ENCODE measurements around the gene BCL2.
A peak's percentile ranks its signal among the peaks of the same experiment; 100 is the strongest.

Gene BCL2

DNA sequence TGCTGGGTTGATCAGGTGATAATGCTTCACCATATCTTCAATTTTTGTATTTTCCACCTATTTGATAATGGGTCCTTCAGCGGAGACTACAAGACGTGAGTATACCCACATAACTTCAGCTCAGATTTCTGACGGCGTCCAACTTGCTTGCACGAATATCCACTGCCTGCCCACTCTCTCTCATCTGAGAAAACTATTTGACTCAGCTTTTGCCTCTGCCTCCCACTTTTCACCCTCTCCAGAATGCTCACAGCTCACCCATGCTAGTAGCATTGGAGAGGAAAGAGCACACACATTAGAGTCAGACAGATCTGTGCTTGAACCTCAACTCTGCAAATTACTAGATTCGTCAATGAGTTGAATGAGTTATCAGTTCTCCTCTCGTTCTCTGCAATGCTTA, 166.8 kb downstream of the BCL2 start:
- DNase-seq: no peak

DNA sequence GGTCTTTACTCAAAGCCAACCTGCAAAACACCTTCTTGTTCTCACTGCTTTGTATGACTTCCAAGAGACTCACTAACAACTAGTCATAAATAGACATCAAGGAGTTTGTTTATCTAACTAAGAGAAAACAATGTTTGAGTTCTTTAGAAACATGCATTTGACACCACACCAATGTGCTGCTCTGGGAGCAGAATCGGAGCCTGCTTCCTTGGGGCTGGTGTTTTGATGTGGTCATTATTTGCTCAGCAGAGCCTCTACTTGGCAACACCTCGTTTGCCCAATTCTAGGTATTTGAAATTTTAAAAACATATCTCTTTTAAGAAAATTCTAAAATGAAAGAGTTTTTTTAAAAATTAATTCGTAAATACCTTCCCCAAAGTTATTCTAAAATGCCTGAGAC, 167.5 kb downstream of the BCL2 start:
- DNase-seq: no peak

DNA sequence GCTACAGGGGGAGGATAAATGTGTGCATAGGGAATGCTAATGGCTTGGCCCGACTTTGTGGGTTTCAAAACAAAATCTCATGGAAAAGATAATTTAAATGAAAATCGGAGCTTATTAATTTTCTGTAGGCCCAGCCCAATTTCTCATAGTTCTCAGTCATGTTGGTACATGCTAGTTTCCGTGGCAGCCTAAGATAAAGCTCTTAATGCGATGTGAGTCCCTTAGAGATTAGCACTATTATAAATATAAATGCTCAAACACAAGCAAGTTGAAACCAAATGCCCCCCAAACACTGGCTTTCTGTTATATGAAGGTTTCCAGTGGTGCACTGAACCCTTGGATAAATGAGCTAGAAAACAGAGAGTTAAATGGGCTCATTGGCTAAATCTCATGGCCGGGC, 168.0 kb downstream of the BCL2 start:
- no peak for DNase-seq

DNA sequence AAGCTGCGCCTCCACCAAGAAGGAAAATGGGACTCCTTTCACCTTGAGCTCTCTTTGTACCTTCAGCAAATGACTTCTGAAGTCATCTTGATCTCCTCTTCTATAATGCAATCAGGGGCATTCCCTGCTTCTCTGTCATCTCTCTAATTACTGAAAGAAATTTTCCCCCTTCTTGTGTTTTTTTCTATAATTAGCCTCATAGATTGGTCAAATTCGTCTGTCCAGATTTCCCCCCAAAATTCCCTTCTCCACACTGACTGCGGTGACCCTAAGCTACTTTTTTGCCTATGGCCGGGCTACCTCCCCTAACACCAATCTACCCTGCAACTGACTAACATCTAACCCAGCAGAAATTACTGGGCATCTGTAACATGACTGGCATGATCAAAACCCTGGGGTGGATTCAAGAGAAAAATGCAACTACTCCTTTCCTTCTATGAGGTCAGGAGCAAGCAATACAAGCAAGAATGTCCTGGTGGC, 168.6 kb downstream of the BCL2 start:
- no peak for DNase-seq

DNA sequence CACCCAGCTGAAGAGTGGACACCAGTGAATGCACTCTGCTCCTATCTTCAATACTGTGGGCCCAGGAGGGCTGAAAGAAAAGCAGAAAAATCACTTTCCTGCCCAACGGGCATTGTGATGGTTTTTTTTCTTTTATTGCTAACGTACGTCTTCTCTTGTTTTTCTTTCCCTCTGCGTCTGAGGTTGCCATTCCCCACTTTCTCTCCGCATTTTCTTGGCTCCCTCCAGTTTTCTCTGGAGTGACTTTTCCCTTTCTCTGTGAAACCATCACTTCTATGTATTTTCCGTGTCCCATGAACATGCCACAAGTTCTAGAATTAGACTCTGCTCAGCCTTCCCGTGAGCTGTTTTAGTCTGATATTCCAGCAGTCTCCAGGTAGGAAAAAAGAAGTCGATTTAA, 169.2 kb downstream of the BCL2 start:
- DNase-seq: no peak

DNA sequence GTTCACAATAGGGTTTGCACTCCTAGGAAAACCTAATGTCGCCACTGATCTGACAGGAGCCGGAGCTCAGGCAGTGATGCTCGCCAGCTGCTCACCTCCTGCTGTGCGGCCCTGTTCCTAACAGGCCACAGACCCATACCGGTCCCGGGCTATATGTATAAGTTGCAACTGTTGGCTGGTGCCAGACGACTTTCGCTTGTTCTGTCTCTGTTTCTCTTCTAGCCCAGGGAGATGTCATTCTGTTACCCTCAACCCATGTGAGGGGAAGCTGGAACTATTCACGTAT, 170.3 kb downstream of the BCL2 start:
- DNase-seq: no peak

DNA sequence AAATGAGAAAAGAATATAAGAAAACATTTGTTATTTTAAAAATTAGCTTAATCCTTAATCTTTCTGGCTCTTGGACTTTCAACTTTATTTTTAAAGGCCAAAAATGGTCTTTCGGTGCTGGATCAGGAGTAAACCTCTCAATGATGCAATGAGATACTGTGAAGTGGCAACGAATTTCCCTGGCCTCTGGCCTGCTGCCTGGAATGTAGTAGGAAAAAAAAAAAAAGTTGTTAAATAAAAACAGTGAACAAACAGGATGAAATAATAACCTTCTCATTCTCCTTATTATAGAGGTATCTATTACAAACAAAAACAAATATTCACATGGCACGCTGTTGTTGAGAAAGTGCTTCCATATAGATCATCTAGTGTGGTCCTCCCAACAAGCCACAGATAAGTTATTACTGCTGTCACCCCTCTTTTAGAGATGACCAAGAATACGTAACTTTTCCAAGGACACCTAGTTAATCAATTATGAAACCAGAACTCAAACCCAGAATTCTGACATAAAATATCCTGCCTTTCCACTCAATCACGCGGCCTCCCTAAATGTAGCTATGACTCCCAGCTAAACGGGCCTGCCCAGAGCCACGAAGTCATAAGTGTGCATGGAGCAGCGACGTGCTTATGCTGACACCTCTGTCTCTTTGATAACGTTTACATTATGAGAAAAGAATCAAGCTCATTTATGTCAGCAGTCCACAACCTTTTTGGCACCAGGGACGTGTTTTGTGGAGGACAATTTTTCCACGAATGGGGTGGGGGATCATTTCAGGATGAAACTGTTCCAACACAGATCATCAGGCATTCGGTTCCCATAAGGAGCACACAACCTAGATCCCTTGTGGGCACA, 170.9 kb downstream of the BCL2 start:
- no peak for DNase-seq

DNA sequence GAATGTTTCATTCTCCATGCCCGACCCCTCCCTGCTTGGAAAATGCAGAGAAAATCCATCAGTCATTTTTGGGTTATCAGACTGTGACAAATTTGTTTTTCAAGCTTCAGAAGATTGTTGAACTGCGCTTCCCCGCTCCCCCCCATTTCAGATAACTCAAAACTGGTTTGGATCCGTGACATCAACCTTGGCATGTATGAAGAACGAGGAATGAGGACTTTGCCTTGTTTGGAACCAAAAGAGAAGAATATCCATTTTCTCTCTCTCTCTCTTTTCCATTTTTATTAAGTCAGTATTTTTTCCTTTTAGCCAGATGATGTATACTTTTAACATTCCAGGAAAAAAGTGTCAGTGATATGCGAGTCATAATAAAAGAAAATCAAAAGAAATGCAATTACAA, 171.6 kb downstream of the BCL2 start:
- no peak for DNase-seq

DNA sequence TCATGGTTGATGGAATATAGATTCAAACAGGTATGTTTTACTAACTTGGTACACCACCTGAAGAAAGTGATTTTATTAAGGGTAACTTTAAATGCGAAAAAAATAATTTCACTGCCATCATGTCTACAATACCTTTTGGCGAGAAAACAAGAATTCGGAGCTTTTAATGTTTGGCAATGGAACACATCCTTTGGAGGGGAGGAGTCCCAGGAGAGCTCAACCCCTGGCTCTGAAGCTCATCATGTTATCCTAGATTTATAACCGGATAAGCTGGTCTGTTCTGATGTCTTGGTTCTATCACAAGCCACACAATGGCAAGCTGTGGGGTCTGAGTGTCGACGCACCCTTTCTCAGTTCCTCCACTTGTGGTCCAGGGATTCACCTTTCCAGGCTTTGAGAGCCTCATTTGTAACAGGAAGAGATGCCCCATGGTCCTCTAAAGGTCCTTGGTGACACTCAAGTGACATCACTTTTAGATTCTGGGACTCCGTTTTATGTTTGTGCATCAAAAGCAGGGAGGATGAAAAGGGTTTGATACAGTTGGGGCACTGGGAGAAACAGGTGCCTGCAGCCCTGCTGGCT, 172.7 kb downstream of the BCL2 start:
- DNase-seq: no peak

DNA sequence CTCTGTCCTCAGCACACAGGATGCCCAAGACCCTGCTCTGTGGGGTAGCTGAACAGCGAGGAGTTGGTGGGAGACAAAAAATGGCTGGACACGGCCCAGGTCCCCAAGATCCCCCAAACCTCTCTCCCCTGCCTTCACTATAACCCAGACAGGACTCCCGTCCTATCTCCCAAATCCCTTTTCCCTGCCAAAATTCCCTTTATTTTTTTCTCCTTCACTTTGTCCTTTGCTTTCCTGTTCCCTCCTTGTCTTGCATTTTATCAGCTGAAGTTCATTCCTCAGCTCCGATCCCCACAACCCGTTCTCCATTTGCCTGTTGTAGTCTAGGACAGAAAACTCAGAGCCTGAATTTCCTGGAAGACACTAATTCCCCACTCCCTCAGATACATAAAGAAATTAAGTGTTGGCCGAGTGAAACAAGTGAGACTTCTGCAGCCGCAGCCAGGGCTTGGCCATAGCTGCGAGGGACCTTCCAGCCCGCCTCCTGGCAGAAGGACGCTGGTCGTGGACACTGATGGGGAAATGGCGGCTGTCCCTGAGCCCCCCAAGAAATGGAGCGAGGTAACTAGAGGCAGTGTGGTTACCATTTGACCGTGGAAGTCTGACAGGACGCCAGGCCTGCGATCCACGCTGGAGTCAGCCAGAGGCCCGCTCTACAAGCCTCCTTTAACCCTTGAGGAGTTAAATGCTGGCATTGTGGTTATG, 173.6 kb downstream of the BCL2 start:
- DNase-seq: no peak

DNA sequence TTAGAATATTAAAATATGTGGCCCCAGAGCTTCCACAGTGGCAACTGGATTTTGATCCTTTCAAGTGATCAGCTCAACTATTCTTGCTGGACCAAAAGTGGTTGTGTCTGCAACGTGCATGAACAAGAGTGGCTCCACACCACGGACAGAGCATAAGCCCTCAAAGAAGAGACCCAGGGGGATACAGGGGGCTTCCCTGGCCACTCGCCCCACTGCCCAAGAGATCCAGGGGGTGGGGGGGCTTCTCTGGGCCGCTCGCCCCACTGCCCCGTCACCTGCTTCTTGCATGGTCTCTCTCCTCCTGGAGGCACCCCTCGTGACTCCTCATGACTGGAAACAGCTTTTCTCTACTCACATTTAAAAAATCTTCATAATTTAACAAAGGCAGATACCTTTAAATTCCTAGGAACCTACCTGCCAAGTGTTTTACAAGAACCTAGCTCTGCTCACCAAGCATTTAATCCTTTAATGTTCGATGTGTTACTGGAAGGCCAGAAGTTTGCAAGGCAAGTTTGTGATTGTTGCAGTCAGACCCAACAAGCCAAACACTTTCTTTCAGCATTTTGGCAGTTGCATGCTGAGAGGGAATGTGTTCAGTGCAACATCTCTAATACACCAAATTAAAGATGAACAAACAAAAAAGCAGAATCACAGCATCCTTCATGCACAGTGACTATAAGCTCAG, 174.3 kb downstream of the BCL2 start:
- DNase-seq: no peak

DNA sequence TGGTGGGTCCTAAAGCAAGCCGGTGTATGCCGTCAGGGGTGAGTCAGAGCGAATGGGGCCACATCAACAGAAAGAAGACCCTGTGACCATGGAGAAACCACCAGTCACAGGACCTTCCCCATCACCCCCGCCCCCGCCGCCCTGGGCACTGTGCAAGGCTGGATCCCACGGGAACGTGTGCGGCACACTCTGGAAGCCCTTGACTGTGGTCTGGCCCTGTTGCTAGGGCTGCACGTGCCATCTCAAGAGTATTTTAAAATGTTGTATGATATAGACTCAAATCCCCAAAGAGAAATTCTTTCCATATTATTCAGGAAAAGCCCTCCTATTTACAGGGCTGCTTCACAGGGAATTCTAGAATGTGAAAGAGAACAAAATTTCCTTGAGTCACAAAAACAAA, 174.8 kb downstream of the BCL2 start:
- no peak for DNase-seq

DNA sequence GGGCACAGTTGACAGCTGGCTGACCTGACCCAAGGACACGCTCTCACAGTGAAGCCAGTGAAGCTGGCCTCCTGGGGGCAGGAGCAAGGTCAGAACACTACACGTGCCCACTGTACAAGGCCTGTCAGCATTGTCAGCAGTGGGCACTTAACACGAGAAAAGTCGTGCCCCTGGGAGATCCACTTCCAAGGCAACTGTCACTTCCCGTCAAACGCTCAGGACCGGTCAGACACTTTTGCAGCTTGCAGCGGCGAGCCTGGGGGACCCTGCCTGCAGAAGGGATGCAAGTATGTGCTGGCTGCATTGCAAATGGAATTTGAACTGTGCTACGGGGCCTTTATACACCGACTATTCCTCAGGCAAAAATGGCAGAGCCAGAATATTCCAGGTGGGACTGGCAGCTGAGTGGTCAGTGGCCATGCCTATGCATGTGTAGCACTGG, 176.2 kb downstream of the BCL2 start:
- DNase-seq: no peak

DNA sequence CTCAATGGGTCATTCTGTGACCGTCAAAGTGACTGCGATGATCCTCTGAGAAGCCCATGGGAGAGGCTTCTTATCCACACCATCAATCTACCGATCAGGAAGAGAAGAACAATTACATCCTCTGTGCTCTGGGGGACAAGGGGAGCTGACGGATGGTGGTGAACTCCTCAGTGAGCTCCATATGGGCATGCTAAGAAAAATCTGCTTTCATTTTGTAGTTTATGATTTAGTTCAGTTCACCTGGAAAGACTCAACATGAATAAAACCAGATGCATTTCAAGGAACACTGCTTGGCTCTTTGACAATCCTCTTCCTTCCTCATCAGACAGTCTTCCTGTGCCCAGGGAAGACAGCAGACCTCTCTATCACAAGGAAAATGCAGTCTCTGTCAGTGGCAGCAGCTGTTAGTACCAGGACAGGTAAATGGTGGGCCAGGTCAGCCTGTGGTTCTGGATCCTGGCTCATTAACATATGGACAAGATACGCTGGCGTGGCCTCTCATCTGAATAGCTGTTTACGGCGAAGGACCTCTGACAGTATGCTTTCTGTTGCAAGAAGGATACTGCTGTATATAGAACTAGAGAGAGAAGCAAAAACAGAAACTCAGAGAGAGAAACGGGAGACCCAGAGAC, 176.9 kb downstream of the BCL2 start:
- DNase-seq: no peak

DNA sequence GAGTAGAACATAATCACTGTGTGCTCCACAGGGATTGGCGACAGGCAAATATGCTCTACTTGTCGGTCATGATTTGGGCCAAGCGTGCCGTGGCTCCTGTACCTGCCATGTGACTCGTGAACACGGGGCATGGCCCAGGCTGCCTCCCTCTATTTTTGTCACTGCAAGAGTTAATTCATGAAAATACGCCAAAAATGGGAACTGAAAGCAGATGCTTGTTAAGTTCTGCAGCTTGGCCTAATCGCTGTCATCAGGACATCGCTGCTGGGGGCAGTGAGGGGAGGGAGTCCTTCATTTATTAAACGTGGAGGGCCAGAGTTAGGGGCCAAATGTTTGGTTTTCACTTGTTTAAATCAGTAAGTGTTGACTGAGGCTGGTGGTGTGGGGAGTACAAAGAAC, 177.8 kb downstream of the BCL2 start:
- peak; percentile 38 for DNase-seq

DNA sequence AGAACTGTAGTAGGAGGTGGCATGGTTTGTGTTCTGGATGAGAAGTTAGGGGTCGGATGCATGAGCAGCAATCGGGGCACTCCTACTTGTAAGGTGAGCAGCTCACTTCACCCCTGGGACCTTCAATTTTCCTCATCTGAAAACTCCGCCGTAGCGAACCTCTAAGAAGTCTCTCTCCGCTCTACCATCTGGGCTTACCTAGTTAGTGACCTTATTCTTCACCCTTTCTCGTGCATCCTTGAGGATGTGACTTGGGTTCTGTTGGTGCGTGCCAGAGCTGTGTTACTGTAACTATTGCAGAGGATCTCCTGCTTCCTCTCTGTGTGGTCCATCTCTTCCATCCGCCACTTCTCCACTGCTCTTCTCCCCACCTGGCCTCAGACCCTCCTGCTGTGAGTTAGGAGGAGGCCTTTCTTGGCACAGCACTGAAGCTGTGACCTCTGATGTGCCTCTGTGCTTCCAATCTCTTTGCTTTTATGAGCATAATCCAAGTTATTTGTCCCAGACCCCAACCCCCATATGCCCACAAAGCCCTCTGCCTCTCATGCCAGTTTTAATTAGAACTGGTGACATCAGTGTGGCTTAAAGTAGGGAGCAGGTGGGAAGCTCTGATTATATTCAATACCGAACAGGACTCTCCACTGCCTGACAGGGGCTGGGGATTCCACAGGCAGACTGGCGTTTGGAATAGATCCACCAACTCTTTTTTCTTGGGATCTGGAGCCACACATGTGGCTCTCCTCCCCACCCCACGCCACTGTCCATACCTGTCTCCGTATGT, 178.4 kb downstream of the BCL2 start:
- DNase-seq: peak; percentile 44

DNA sequence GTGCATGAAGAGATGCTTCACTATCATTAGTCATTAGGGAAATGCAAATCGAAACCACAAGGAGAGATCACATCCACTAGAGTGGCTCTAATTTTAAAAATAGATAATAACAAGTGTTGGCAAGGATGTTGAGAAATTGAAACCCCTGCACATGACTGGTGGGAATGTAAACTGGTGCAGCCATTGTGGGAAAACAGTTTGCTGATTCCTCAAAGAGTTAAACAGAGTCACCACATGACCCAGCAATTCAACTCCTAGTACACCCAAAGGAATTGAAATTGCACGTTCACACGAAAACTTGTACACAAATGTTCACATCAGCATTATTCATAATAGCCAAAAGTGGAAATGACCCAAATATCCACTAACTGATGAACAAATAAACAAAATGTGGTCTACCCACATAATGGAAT, 179.5 kb downstream of the BCL2 start:
- DNase-seq: no peak

DNA sequence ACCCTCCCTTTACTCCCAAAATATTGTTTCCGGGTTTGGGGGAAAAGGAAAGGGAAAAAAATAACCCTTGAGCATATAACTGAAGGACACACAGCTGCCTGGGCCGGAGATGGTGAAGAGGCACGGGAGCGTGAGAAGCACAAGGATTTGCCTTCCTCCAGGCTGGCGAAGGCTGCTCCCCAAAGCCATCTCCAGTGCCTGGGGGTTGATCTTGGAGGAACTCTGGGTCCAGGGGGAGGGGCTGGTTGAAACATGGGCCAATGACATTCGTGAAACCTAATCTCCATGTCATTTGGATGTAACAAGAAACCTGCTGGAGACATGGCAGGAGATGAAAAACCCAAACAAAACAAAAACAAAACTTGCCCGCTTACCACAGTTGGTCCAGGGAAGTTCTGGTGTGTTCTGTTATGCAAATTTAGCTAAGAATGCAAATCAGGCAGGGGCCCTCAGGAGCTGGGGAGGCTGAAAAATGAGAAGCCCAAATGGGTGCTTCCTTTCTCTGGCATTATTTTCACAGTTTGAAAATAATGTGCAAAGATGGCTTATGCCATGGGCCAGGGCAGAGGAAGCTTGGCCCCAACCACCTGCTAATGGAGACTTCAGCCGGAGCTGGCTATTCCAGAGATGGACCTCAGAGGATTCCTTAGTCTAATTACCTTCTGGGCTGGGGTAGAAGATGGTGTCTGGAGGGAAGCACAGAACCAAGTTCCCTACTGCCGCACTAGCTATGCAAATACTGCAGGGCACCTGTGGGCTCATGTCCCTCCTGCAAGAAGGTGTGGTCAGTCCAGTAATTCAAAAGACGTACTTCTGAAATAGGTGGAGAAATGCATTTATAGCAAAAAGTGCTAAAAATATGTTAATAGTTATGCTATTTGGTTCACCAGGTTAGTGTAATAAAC, 180.9 kb downstream of the BCL2 start:
- no peak for DNase-seq

DNA sequence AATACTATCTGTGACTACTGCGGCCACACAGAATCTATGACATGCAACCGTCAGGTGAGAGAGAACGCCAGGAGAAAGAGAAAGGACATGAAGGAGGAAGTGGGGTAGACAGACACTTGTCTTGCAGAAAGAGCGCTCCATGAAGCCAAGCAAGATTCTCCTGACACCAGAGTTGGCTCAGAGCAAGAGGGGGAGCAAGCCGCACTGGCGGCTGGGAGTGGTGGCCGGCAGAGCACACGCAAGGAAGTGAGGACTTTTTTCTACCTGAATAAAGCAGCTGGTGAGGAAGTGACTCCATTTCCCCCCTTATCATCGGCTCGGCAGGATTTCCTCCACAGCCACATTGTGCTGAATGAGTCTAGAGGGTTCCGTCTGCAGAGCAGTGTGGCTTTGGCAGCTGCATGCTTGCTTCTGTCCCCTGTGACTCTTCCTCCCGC, 181.6 kb downstream of the BCL2 start:
- no peak for DNase-seq

DNA sequence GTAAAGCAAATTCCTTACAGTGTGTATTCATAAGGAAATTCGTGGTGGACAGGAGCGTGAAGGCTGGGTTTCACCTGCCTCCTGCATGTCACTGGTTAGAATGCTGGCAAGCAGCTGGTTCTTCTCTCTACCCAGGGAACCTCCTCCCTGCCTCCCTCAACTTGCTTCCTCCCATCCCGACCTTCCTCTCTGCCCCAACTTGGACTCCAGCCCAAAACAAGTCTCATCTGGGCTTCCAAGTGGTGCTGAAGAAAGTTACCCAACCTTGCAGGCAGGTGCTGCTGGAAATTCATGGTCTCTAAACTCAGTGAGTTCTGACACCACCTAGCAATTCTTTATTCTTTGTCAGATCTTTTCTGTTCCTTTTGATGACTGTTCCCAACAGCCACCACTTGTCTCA, 184.5 kb downstream of the BCL2 start:
- DNase-seq: no peak

DNA sequence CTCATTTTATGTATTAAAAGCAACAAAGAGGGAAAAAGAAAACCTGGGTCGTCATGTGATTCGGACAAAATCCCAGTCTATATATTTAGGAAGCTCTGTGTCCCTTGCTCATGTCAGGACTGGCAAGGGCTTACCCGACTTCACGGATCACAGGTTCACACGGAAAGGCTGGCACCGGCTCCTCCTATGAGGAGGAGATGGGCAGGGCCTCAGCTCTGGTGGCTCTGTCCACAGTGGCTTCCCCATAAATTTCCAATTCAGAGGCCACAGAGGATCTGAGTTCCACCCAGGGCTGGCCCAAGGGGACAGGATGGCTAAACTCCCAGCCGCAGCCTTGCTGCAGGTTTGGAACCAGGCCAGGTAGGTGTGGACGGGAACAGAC, 186.8 kb downstream of the BCL2 start:
- no peak for DNase-seq

Measured in NCI-H1694 (cell line).